ENCODE data around the gene MBNL3. TPM values are rescaled to one million over a fixed set of nuclear protein-coding genes. Genes with fewer than 3 reads are reported as not detected.
A peak's percentile ranks its signal among the peaks of the same experiment; 100 is the strongest.

MBNL3 gene
- total RNA-seq, 1 donor from 2014 or later: 10.4 TPM

- peaks cover 0 to 8% (median 2%) of the 10 kb centered on the region in 3 donors for H3K4me1 ChIP-seq (ENCODE audit: control insufficient read depth in 3 of 3, insufficient read depth in 3 of 3, low read length in 3 of 3)
- H3K9me3 ChIP-seq (ENCODE audit: control insufficient read depth in 3 of 3, low read length in 3 of 3): no peaks in the 10 kb centered on the region
- no peaks in the 10 kb centered on the region for H3K36me3 ChIP-seq (ENCODE audit: control insufficient read depth in 3 of 3, insufficient read depth in 3 of 3, low read length in 3 of 3)
- H3K4me3 ChIP-seq (ENCODE audit: low read length in 3 of 3): no peak overlapping the region
- no peak overlapping the region for H3K9ac ChIP-seq (ENCODE audit: low read depth in 1 of 3, low read length in 3 of 3)
- H3K27ac ChIP-seq (ENCODE audit: low read depth, low read length): no peak overlapping the region
- H3K27me3 ChIP-seq (ENCODE audit: control insufficient read depth in 3 of 3, insufficient read depth in 3 of 3, low read length in 3 of 3): peaks cover 0 to 6% (median 5%) of the 10 kb centered on the region in 3 donors
Observed at GRCh38 chrX:132482632-132483031, 6.2 kb downstream of the MBNL3 start.

- no peaks in the 10 kb centered on the region for H3K36me3 ChIP-seq (ENCODE audit: control insufficient read depth in 3 of 3, insufficient read depth in 3 of 3, low read length in 3 of 3)
- peaks cover 0 to 5% (median 4%) of the 10 kb centered on the region in 3 donors for H3K27me3 ChIP-seq (ENCODE audit: control insufficient read depth in 3 of 3, insufficient read depth in 3 of 3, low read length in 3 of 3)
- H3K9me3 ChIP-seq (ENCODE audit: control insufficient read depth in 3 of 3, low read length in 3 of 3): no peaks in the 10 kb centered on the region
- H3K4me1 ChIP-seq (ENCODE audit: control insufficient read depth in 3 of 3, insufficient read depth in 3 of 3, low read length in 3 of 3): peaks cover 0 to 8% (median 2%) of the 10 kb centered on the region in 3 donors
- no peak overlapping the region for H3K4me3 ChIP-seq (ENCODE audit: low read length in 3 of 3)
- no peak overlapping the region for H3K9ac ChIP-seq (ENCODE audit: low read depth in 1 of 3, low read length in 3 of 3)
- H3K27ac ChIP-seq (ENCODE audit: low read depth, low read length): no peak overlapping the region
Observed at GRCh38 chrX:132481449-132481848, 7.4 kb downstream of the MBNL3 start.

- no peaks in the 10 kb centered on the region for H3K36me3 ChIP-seq (ENCODE audit: control insufficient read depth in 3 of 3, insufficient read depth in 3 of 3, low read length in 3 of 3)
- peak overlapping the region; percentile 29 to 53 (median 33) for H3K4me3 ChIP-seq (ENCODE audit: low read length in 3 of 3)
- peak overlapping the region in 2 of 3 donors; percentile 2 to 8 for H3K9ac ChIP-seq (ENCODE audit: low read depth in 1 of 3, low read length in 3 of 3)
Observed at GRCh38 chrX:132480581-132481203, 8.1 kb downstream of the MBNL3 start.

GRCh38 chrX:132474544-132475248, 14.1 kb downstream of the MBNL3 start:
- no peaks in the 10 kb centered on the region for H3K27me3 ChIP-seq (ENCODE audit: control insufficient read depth in 3 of 3, insufficient read depth in 3 of 3, low read length in 3 of 3)
- H3K9me3 ChIP-seq (ENCODE audit: control insufficient read depth in 3 of 3, low read length in 3 of 3): no peaks in the 10 kb centered on the region
- no peak overlapping the region for H3K9ac ChIP-seq (ENCODE audit: low read depth in 1 of 3, low read length in 3 of 3)
- H3K27ac ChIP-seq (ENCODE audit: low read depth, low read length): no peak overlapping the region
- H3K36me3 ChIP-seq (ENCODE audit: control insufficient read depth in 3 of 3, insufficient read depth in 3 of 3, low read length in 3 of 3): no peaks in the 10 kb centered on the region
- H3K4me1 ChIP-seq (ENCODE audit: control insufficient read depth in 3 of 3, insufficient read depth in 3 of 3, low read length in 3 of 3): no peaks in the 10 kb centered on the region
- H3K4me3 ChIP-seq (ENCODE audit: low read length in 3 of 3): no peak overlapping the region

More at GRCh38 chrX:132480581-132481203, 8.1 kb downstream of the MBNL3 start:
- Histone ChIP-seq H3K27ac (ENCODE audit: low read depth, low read length) (peak overlapping the region; percentile 54), H3K9me3 (ENCODE audit: control insufficient read depth in 3 of 3, low read length in 3 of 3) (no peaks in the 10 kb centered on the region), H3K27me3 (ENCODE audit: control insufficient read depth in 3 of 3, insufficient read depth in 3 of 3, low read length in 3 of 3) (peaks cover 0 to 5% (median 2%) of the 10 kb centered on the region in 3 donors), H3K4me1 (ENCODE audit: control insufficient read depth in 3 of 3, insufficient read depth in 3 of 3, low read length in 3 of 3) (peaks cover 0 to 8% (median 2%) of the 10 kb centered on the region in 3 donors)

GRCh38 chrX:132472397-132472796, 16.4 kb downstream of the MBNL3 start:
- H3K9ac ChIP-seq (ENCODE audit: low read depth in 1 of 3, low read length in 3 of 3): no peak overlapping the region
- no peaks in the 10 kb centered on the region for H3K9me3 ChIP-seq (ENCODE audit: control insufficient read depth in 3 of 3, low read length in 3 of 3)
- H3K4me3 ChIP-seq (ENCODE audit: low read length in 3 of 3): no peak overlapping the region
- H3K4me1 ChIP-seq (ENCODE audit: control insufficient read depth in 3 of 3, insufficient read depth in 3 of 3, low read length in 3 of 3): no peaks in the 10 kb centered on the region
- H3K27ac ChIP-seq (ENCODE audit: low read depth, low read length): no peak overlapping the region
- H3K36me3 ChIP-seq (ENCODE audit: control insufficient read depth in 3 of 3, insufficient read depth in 3 of 3, low read length in 3 of 3): no peaks in the 10 kb centered on the region
- no peaks in the 10 kb centered on the region for H3K27me3 ChIP-seq (ENCODE audit: control insufficient read depth in 3 of 3, insufficient read depth in 3 of 3, low read length in 3 of 3)

DNA sequence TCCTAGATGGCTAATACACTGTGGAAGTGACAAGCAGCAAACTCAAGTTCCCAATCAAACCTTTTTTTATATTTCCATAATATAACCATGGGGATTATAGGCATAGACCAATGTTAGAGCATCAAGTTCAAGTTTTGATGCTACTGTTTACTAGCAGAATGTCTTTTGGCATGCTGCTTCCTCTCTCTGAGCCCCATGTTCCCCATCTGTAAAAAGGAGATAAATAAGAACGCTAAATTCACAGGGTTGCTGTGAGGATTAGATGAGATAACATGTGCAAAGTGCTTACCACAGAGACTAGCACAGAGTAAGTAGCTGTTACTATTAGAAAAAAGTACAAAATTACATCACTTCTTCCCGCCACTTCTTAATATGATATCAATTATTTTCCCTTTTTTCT, 18.0 kb downstream of the MBNL3 start:
- Histone ChIP-seq H3K27me3 (ENCODE audit: control insufficient read depth in 3 of 3, insufficient read depth in 3 of 3, low read length in 3 of 3) (no peaks in the 10 kb centered on the region), H3K27ac (ENCODE audit: low read depth, low read length) (no peak overlapping the region), H3K4me1 (ENCODE audit: control insufficient read depth in 3 of 3, insufficient read depth in 3 of 3, low read length in 3 of 3) (no peaks in the 10 kb centered on the region), H3K9ac (ENCODE audit: low read depth in 1 of 3, low read length in 3 of 3) (no peak overlapping the region), H3K36me3 (ENCODE audit: control insufficient read depth in 3 of 3, insufficient read depth in 3 of 3, low read length in 3 of 3) (no peaks in the 10 kb centered on the region), H3K9me3 (ENCODE audit: control insufficient read depth in 3 of 3, low read length in 3 of 3) (no peaks in the 10 kb centered on the region), H3K4me3 (ENCODE audit: low read length in 3 of 3) (no peak overlapping the region)

DNA sequence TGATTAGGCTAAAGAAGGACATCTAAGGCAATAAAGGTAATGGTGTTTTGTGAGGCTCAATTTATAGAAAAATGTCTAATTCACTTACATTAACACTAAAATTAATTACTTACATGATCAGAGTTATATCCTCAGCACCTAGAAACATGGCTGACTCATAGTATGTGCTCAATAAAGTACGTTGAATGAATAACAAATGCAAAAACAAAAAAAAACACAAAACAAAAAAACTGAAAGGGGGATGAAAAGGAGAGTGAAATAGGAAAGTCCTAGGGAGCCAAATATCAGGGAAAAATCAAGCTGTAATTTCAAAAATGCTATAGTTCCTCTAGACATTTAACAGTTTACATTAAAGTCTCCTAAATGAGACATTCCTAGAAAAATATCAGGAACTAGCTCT, 18.7 kb downstream of the MBNL3 start:
- Histone ChIP-seq H3K27ac (ENCODE audit: low read depth, low read length) (no peak overlapping the region), H3K27me3 (ENCODE audit: control insufficient read depth in 3 of 3, insufficient read depth in 3 of 3, low read length in 3 of 3) (no peaks in the 10 kb centered on the region)

DNA sequence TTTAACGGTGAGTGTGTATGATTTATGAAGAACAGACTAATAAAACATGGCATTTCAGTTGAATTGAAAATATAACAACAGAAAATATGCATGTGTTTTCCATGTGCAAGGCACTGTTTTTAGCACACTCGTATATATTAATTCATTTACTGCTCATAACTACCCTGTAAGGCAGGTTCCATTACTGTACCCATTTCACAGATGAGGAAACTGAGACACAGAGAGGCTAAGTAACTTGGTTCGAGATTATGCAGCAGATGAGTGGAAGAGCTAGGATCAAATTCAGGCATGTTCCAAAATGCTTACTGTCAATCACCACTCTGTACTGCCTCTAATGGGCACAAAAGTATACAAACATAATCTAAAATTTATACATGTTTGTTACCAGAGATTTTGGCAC, 20.4 kb downstream of the MBNL3 start:
- no peak overlapping the region for H3K4me3 ChIP-seq (ENCODE audit: low read length in 3 of 3)

More for the DNA sequence above, 18.7 kb downstream of the MBNL3 start:
- Histone ChIP-seq H3K9me3 (ENCODE audit: control insufficient read depth in 3 of 3, low read length in 3 of 3) (no peaks in the 10 kb centered on the region), H3K4me1 (ENCODE audit: control insufficient read depth in 3 of 3, insufficient read depth in 3 of 3, low read length in 3 of 3) (no peaks in the 10 kb centered on the region), H3K9ac (ENCODE audit: low read depth in 1 of 3, low read length in 3 of 3) (no peak overlapping the region), H3K36me3 (ENCODE audit: control insufficient read depth in 3 of 3, insufficient read depth in 3 of 3, low read length in 3 of 3) (no peaks in the 10 kb centered on the region), H3K4me3 (ENCODE audit: low read length in 3 of 3) (no peak overlapping the region)

GRCh38 chrX:132467989-132468388, 20.8 kb downstream of the MBNL3 start:
- H3K9me3 ChIP-seq (ENCODE audit: control insufficient read depth in 3 of 3, low read length in 3 of 3): no peaks in the 10 kb centered on the region
- no peaks in the 10 kb centered on the region for H3K4me1 ChIP-seq (ENCODE audit: control insufficient read depth in 3 of 3, insufficient read depth in 3 of 3, low read length in 3 of 3)
- no peak overlapping the region for H3K4me3 ChIP-seq (ENCODE audit: low read length in 3 of 3)
- no peaks in the 10 kb centered on the region for H3K27me3 ChIP-seq (ENCODE audit: control insufficient read depth in 3 of 3, insufficient read depth in 3 of 3, low read length in 3 of 3)
- H3K9ac ChIP-seq (ENCODE audit: low read depth in 1 of 3, low read length in 3 of 3): no peak overlapping the region
- H3K27ac ChIP-seq (ENCODE audit: low read depth, low read length): no peak overlapping the region
- no peaks in the 10 kb centered on the region for H3K36me3 ChIP-seq (ENCODE audit: control insufficient read depth in 3 of 3, insufficient read depth in 3 of 3, low read length in 3 of 3)

More for the DNA sequence above, 20.4 kb downstream of the MBNL3 start:
- Histone ChIP-seq H3K27ac (ENCODE audit: low read depth, low read length) (no peak overlapping the region), H3K27me3 (ENCODE audit: control insufficient read depth in 3 of 3, insufficient read depth in 3 of 3, low read length in 3 of 3) (no peaks in the 10 kb centered on the region), H3K36me3 (ENCODE audit: control insufficient read depth in 3 of 3, insufficient read depth in 3 of 3, low read length in 3 of 3) (no peaks in the 10 kb centered on the region), H3K9ac (ENCODE audit: low read depth in 1 of 3, low read length in 3 of 3) (no peak overlapping the region), H3K9me3 (ENCODE audit: control insufficient read depth in 3 of 3, low read length in 3 of 3) (no peaks in the 10 kb centered on the region), H3K4me1 (ENCODE audit: control insufficient read depth in 3 of 3, insufficient read depth in 3 of 3, low read length in 3 of 3) (no peaks in the 10 kb centered on the region)

GRCh38 chrX:132467026-132467425, 21.8 kb downstream of the MBNL3 start:
- Histone ChIP-seq H3K4me1 (ENCODE audit: control insufficient read depth in 3 of 3, insufficient read depth in 3 of 3, low read length in 3 of 3) (no peaks in the 10 kb centered on the region), H3K27me3 (ENCODE audit: control insufficient read depth in 3 of 3, insufficient read depth in 3 of 3, low read length in 3 of 3) (no peaks in the 10 kb centered on the region), H3K9me3 (ENCODE audit: control insufficient read depth in 3 of 3, low read length in 3 of 3) (no peaks in the 10 kb centered on the region)

More at GRCh38 chrX:132467026-132467425, 21.8 kb downstream of the MBNL3 start:
- no peak overlapping the region for H3K27ac ChIP-seq (ENCODE audit: low read depth, low read length)
- no peaks in the 10 kb centered on the region for H3K36me3 ChIP-seq (ENCODE audit: control insufficient read depth in 3 of 3, insufficient read depth in 3 of 3, low read length in 3 of 3)
- H3K4me3 ChIP-seq (ENCODE audit: low read length in 3 of 3): no peak overlapping the region
- no peak overlapping the region for H3K9ac ChIP-seq (ENCODE audit: low read depth in 1 of 3, low read length in 3 of 3)
